Panc1 (cell line): Measurements from ENCODE around the gene SULT4A1. TPM values are rescaled to one million over a fixed set of nuclear protein-coding genes. Genes with fewer than 3 reads are reported as not detected.

Experiments used
- ATAC-seq: fragments of 200-7000 bp; cut with Tn5 transposase; 2 replicates; pipeline ENCODE4 v1.9.1; 2020; ENCODE audit warnings: mild to moderate bottlenecking, moderate library complexity
- BruUV-seq: library from RNA; stranded (reverse); fragments of 400-500 nt; replicated peaks from 2 replicates; lab custom pipeline; 2021; lab: Mats Ljungman, UMichigan
- CTCF ChIA-PET: fragments of 300-600 bp; sonication (Branson Sonifier 250); formaldehyde crosslinking; loops from one replicate; lab custom pipeline; 2022; ENCODE audit warnings: antibody characterized with exemption; lab: Charles Lee
- POLR2A ChIA-PET: fragments of 300-600 bp; sonication (Branson Sonifier 250); formaldehyde crosslinking; loops from one replicate; lab custom pipeline; 2022; ENCODE audit warnings: antibody characterized with exemption; lab: Charles Lee
- DNase-seq: peaks from one replicate; pipeline ENCODE4 v3.0.0-alpha.2; 2010; ENCODE audit warnings: low read depth, low spot score
- H3K27ac ChIP-seq: 2 replicates; pipeline ENCODE4 v1.5.1; 2011; ENCODE audit warnings: mild to moderate bottlenecking, low read length, inconsistent platforms
- H3K27me3 ChIP-seq: fragments of 200-500 bp; sonication (Bioruptor generic); 2 replicates; pipeline ENCODE4 v1.6.0; 2014; ENCODE audit warnings: low read length, inconsistent platforms; ENCODE audit not compliant: control insufficient read depth, insufficient read depth
- H3K36me3 ChIP-seq: fragments of 200-500 bp; sonication (Bioruptor generic); 2 replicates; pipeline ENCODE4 v1.5.1; 2014; ENCODE audit warnings: inconsistent platforms, mild to moderate bottlenecking, low read length, moderate library complexity; ENCODE audit not compliant: control insufficient read depth, insufficient read depth
- H3K4me1 ChIP-seq: 2 replicates; pipeline ENCODE4 v1.5.1; 2011; ENCODE audit warnings: inconsistent platforms, mild to moderate bottlenecking, low read length, moderate library complexity; ENCODE audit not compliant: control insufficient read depth, insufficient read depth
- H3K4me3 ChIP-seq, 2 experiments: 2 replicates each; pipeline ENCODE4 v1.5.1; 2011 to 2012; ENCODE audit warnings: low read depth in 2 of 2, low read length in 2 of 2, mild to moderate bottlenecking in 2 of 2, inconsistent platforms in 1 of 2, moderate library complexity in 1 of 2
- H3K9me3 ChIP-seq: fragments of 200-500 bp; sonication (Bioruptor generic); 2 replicates; pipeline ENCODE4 v1.5.1; 2014; ENCODE audit warnings: low read depth, mild to moderate bottlenecking, inconsistent platforms, low read length, moderate library complexity; ENCODE audit not compliant: control insufficient read depth, insufficient read depth
- POLR2AphosphoS5 ChIP-seq: IDR thresholded peaks from 2 replicates; pipeline ENCODE4 v1.6.1; 2012; ENCODE audit warnings: mild to moderate bottlenecking, low read depth, low read length, moderate library complexity
- SIN3A ChIP-seq: IDR thresholded peaks from 2 replicates; pipeline ENCODE4 v1.6.1; 2012; ENCODE audit warnings: low read depth, mild to moderate bottlenecking, low read length, moderate library complexity, borderline replicate concordance; ENCODE audit not compliant: insufficient read depth
- TCF7L2 ChIP-seq: IDR thresholded peaks from 2 replicates; pipeline ENCODE4 v1.6.1; 2011; ENCODE audit warnings: mild to moderate bottlenecking, low read depth, low read length, inconsistent platforms
- in situ Hi-C: cut with HindIII; loops from 2 replicates; pipeline ENCODE4 v1.10.0; 2016; ENCODE audit warnings: low sequenced_read_pairs, low pct_unique_long_range_greater_than_20kb
- intact Hi-C: fragments of 100-400 bp; cut with micrococcal nuclease; formaldehyde crosslinking; loops from one replicate; pipeline ENCODE4 v1.10.0; 2022; ENCODE audit not compliant: unreplicated experiment
- total RNA-seq: library from RNA; stranded (reverse); gene quantifications from one replicate; pipeline ENCODE4 v1.2.1, GENCODE V29; 2021; ENCODE audit not compliant: unreplicated experiment
- TF ChIP-seq, protein P1 (sequence below): fragments of 450-650 bp; IDR thresholded peaks from 2 replicates; pipeline ENCODE4 v1.5.1; 2017; ENCODE audit warnings: mild to moderate bottlenecking
- TF ChIP-seq, protein P2 (sequence below), 2 experiments: IDR thresholded peaks; 2 replicates each; pipeline ENCODE4 v1.6.1; 2011 to 2012; ENCODE audit warnings: low read depth in 2 of 2, control low read depth in 1 of 2, low read length in 1 of 2, mild to moderate bottlenecking in 1 of 2, moderate library complexity in 1 of 2; ENCODE audit not compliant: insufficient read depth in 1 of 2

The SULT4A1 gene
- total RNA-seq, 1 experiment from 2014 or later, result 12.0 TPM

GRCh38 chr22:43825651-43826050, 36.7 kb downstream of the SULT4A1 start:
- ChIA-PET CTCF (no interaction called here), POLR2A (no interaction called here)
- Histone ChIP-seq H3K9me3 (no peaks in the 10 kb centered on the region), H3K27ac (no peak overlapping the region), H3K4me1 (no peaks in the 10 kb centered on the region), H3K4me3 (no peak overlapping the region), H3K27me3 (no peaks in the 10 kb centered on the region), H3K36me3 (no peaks in the 10 kb centered on the region)
- TF ChIP-seq TCF7L2, result no peak
- TF ChIP-seq POLR2AphosphoS5, result no peak
- TF ChIP-seq, protein P1, sequence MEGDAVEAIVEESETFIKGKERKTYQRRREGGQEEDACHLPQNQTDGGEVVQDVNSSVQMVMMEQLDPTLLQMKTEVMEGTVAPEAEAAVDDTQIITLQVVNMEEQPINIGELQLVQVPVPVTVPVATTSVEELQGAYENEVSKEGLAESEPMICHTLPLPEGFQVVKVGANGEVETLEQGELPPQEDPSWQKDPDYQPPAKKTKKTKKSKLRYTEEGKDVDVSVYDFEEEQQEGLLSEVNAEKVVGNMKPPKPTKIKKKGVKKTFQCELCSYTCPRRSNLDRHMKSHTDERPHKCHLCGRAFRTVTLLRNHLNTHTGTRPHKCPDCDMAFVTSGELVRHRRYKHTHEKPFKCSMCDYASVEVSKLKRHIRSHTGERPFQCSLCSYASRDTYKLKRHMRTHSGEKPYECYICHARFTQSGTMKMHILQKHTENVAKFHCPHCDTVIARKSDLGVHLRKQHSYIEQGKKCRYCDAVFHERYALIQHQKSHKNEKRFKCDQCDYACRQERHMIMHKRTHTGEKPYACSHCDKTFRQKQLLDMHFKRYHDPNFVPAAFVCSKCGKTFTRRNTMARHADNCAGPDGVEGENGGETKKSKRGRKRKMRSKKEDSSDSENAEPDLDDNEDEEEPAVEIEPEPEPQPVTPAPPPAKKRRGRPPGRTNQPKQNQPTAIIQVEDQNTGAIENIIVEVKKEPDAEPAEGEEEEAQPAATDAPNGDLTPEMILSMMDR, result no peak
- intact Hi-C loops, result no loop called here
- BruUV-seq, result no TSS peak
- in situ Hi-C loops, result no loop called here
- DNase-seq (no peak), ATAC-seq (no peak)

GRCh38 chr22:43824724-43825420, 37.4 kb downstream of the SULT4A1 start:
- Histone ChIP-seq H3K9me3 (no peaks in the 10 kb centered on the region), H3K36me3 (no peaks in the 10 kb centered on the region), H3K27me3 (no peaks in the 10 kb centered on the region), H3K27ac (no peak overlapping the region), H3K4me1 (no peaks in the 10 kb centered on the region), H3K4me3 (no peak overlapping the region)
- CTCF ChIA-PET, result no interaction called here
- in situ Hi-C loops (no loop called here), intact Hi-C loops (no loop called here)
- no peak for ATAC-seq
- POLR2A ChIA-PET, result no interaction called here
- TF ChIP-seq, protein P1, result no peak
- TF ChIP-seq, protein P2, sequence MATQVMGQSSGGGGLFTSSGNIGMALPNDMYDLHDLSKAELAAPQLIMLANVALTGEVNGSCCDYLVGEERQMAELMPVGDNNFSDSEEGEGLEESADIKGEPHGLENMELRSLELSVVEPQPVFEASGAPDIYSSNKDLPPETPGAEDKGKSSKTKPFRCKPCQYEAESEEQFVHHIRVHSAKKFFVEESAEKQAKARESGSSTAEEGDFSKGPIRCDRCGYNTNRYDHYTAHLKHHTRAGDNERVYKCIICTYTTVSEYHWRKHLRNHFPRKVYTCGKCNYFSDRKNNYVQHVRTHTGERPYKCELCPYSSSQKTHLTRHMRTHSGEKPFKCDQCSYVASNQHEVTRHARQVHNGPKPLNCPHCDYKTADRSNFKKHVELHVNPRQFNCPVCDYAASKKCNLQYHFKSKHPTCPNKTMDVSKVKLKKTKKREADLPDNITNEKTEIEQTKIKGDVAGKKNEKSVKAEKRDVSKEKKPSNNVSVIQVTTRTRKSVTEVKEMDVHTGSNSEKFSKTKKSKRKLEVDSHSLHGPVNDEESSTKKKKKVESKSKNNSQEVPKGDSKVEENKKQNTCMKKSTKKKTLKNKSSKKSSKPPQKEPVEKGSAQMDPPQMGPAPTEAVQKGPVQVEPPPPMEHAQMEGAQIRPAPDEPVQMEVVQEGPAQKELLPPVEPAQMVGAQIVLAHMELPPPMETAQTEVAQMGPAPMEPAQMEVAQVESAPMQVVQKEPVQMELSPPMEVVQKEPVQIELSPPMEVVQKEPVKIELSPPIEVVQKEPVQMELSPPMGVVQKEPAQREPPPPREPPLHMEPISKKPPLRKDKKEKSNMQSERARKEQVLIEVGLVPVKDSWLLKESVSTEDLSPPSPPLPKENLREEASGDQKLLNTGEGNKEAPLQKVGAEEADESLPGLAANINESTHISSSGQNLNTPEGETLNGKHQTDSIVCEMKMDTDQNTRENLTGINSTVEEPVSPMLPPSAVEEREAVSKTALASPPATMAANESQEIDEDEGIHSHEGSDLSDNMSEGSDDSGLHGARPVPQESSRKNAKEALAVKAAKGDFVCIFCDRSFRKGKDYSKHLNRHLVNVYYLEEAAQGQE (IDR thresholded peaks at IDR 0.05; ENCODE audit: insufficient read depth in 1 of 2, low read depth in 2 of 2, low read length in 1 of 2), result no peak
- TF ChIP-seq TCF7L2 (no peak), SIN3A (no peak), POLR2AphosphoS5 (no peak)
- DNase-seq, result no peak
- no TSS peak for BruUV-seq
